BLaER1 (cell line): ENCODE results near the gene SYNE2.
A peak's percentile ranks its signal among the peaks of the same experiment; 100 is the strongest.

Experiments used
- H3K27ac ChIP-seq: shearing (Covaris generic); formaldehyde crosslinking; 2 replicates; pipeline ENCODE4 v1.8.1; 2022
- H3K27me3 ChIP-seq: shearing (Covaris generic); formaldehyde crosslinking; 2 replicates; pipeline ENCODE4 v1.8.1; 2022
- H3K36me3 ChIP-seq: shearing (Covaris generic); formaldehyde crosslinking; 2 replicates; pipeline ENCODE4 v1.8.1; 2022
- H3K4me1 ChIP-seq: shearing (Covaris generic); formaldehyde crosslinking; 2 replicates; pipeline ENCODE4 v1.8.1; 2022
- H3K4me2 ChIP-seq: shearing (Covaris generic); formaldehyde crosslinking; 2 replicates; pipeline ENCODE4 v1.8.1; 2022
- H3K4me3 ChIP-seq: shearing (Covaris generic); formaldehyde crosslinking; 2 replicates; pipeline ENCODE4 v1.8.1; 2022
- H3K9ac ChIP-seq: shearing (Covaris generic); formaldehyde crosslinking; 2 replicates; pipeline ENCODE4 v1.8.1; 2022
- H3K9me3 ChIP-seq: shearing (Covaris generic); formaldehyde crosslinking; 2 replicates; pipeline ENCODE4 v1.8.1; 2022
- H4K20me1 ChIP-seq: shearing (Covaris generic); formaldehyde crosslinking; 2 replicates; pipeline ENCODE4 v1.8.1; 2022
- Cebpa-rat ChIP-seq: shearing (Covaris generic); IDR thresholded peaks from 2 replicates; pipeline ENCODE4 v1.8.1; 2022

Gene SYNE2

DNA sequence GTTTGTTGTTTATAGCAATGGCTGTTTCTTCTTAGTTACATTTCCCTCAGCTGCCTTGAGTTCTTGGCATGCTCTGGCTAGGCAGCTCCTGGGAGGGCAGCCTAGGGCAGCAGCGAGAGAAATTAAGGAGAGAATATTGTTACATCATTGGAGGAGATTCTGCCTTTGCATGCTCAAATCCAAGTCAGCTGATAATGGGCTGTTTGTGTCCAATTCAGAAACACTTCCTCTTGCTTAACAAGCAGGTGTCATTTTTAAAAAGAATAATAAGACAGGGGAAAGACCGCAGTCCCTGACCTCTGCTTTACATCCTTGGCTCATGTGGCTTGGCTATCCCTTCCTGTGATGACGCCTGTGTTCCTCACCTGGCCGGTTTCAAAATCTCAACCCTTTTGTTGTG lies 364.5 kb downstream of the SYNE2 start:
- no peaks in the 10 kb centered on the region for H3K9me3 ChIP-seq
- TF ChIP-seq Cebpa-rat = no peak
- H3K27ac ChIP-seq = 0 out of 2 replicates have a peak overlapping the region, but pooled peaks have one; percentile 1
- H3K27me3 ChIP-seq = no peaks in the 10 kb centered on the region
- H4K20me1 ChIP-seq = no peaks in the 10 kb centered on the region
- H3K36me3 ChIP-seq = peaks cover 60% of the 10 kb centered on the region
- peak overlapping the region; percentile 68 for H3K4me2 ChIP-seq
- peaks cover 56% of the 10 kb centered on the region for H3K4me1 ChIP-seq
- H3K9ac ChIP-seq = peak overlapping the region; percentile 40; the same call in 1 of the 2 replicates
- H3K4me3 ChIP-seq = no peak overlapping the region

DNA sequence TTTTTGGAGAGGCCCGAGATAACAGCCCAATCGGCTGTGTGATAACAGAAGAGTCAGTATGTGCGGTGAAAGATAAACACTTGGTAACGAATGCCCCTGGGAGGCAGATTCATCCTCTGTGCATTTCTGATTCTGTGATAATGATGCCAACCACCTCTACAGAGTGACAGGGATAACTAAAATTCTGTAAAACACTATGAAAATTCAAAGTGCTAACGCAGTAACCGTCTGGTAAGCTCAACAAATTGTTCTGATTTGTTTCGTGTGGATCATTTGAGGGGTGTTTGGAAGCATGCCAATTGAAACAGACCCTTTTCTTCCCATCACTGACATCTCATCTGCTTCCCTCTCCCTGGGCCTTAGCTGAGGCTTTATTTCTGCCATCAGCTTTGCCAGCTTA lies 365.0 kb downstream of the SYNE2 start:
- peak overlapping the region; percentile 68 for H3K4me2 ChIP-seq
- H3K27ac ChIP-seq = 0 out of 2 replicates have a peak overlapping the region, but pooled peaks have one; percentile 1
- no peaks in the 10 kb centered on the region for H4K20me1 ChIP-seq
- H3K36me3 ChIP-seq = peaks cover 54% of the 10 kb centered on the region
- H3K4me3 ChIP-seq = no peak overlapping the region
- H3K9ac ChIP-seq = peak overlapping the region; percentile 40; the same call in 1 of the 2 replicates
- H3K27me3 ChIP-seq = no peaks in the 10 kb centered on the region
- H3K4me1 ChIP-seq = peaks cover 61% of the 10 kb centered on the region
- H3K9me3 ChIP-seq = no peaks in the 10 kb centered on the region
- no peak for TF ChIP-seq Cebpa-rat

- Histone ChIP-seq H3K9ac (no peak overlapping the region), H3K27ac (no peak overlapping the region), H3K4me2 (peak overlapping the region; percentile 68)
Observed at GRCh38 chr14:64218344-64219240, 365.8 kb downstream of the SYNE2 start.

DNA sequence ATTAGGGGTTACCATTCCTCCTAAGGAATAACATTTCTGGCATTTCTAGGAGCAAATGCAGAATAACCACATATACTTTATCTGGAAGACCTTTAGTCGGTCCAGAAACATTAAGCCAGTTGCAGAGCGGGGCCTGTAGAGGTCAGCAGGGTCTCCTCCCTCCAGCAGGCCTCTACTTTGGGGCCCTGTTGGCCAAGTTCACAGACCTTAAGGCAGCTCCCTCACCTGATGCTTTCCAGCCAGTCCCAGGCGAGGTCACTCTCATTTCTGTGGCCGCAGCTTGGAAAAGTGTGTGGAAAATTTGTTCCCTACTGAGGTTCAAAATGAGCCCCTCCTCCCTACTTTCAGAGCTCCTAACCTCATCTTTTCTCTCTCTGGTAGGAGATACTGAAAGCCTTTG lies 367.3 kb downstream of the SYNE2 start:
- Histone ChIP-seq H3K4me2 (peak overlapping the region; percentile 84), H3K4me1 (peaks cover 73% of the 10 kb centered on the region), H3K27ac (peak overlapping the region; percentile 73), H4K20me1 (no peaks in the 10 kb centered on the region), H3K9ac (0 out of 2 replicates have a peak overlapping the region, but pooled peaks have one; percentile 43), H3K9me3 (no peaks in the 10 kb centered on the region), H3K36me3 (peaks cover 51% of the 10 kb centered on the region), H3K27me3 (no peaks in the 10 kb centered on the region), H3K4me3 (no peak overlapping the region)
- no peak for TF ChIP-seq Cebpa-rat

More at GRCh38 chr14:64218344-64219240, 365.8 kb downstream of the SYNE2 start:
- Histone ChIP-seq H3K9me3 (no peaks in the 10 kb centered on the region), H3K36me3 (peaks cover 52% of the 10 kb centered on the region), H3K4me1 (peaks cover 69% of the 10 kb centered on the region), H4K20me1 (no peaks in the 10 kb centered on the region), H3K4me3 (no peak overlapping the region), H3K27me3 (no peaks in the 10 kb centered on the region)
- TF ChIP-seq Cebpa-rat = no peak

- Histone ChIP-seq H3K27me3 (no peaks in the 10 kb centered on the region), H4K20me1 (no peaks in the 10 kb centered on the region), H3K4me3 (no peak overlapping the region), H3K4me2 (peak overlapping the region; percentile 84), H3K9ac (peak overlapping the region; percentile 43; the same call in 1 of the 2 replicates), H3K9me3 (no peaks in the 10 kb centered on the region), H3K36me3 (peaks cover 51% of the 10 kb centered on the region), H3K4me1 (peaks cover 73% of the 10 kb centered on the region), H3K27ac (peak overlapping the region; percentile 73)
- no peak for TF ChIP-seq Cebpa-rat
Observed at GRCh38 chr14:64220466-64220865, 367.7 kb downstream of the SYNE2 start.

DNA sequence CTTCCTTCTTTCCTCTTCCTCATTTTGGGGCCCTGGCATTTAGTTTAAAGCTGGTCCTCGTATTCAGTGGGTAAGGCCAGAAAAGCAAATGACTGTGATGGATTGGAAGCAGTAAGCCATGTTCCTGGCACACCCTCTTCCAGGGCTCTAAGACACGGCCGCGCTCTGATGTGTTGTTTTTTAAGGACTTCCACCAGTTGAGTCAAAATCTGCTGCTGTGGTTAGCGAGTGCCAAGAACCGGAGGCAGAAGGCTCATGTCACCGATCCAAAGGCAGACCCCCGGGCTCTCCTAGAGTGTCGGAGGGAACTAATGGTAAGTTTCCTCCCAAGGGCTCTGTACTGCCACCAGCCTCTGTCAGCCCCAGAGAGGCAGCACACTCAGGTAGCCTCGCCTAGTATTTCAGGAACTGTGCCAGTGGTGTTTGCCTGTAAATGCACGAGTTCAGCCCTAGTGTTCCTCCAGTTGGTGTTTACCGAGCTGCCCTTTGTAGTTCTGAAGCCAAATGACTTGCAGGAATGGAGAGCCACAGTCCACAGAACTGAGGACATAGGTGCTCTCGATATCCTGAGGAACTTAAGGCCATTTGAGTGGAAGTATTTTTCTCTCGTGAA lies 368.7 kb downstream of the SYNE2 start:
- H4K20me1 ChIP-seq = no peaks in the 10 kb centered on the region
- H3K36me3 ChIP-seq = peaks cover 42% of the 10 kb centered on the region
- peaks cover 77% of the 10 kb centered on the region for H3K4me1 ChIP-seq
- no peaks in the 10 kb centered on the region for H3K9me3 ChIP-seq
- TF ChIP-seq Cebpa-rat = no peak
- H3K9ac ChIP-seq = no peak overlapping the region
- no peak overlapping the region for H3K4me3 ChIP-seq
- no peaks in the 10 kb centered on the region for H3K27me3 ChIP-seq
- peak overlapping the region; percentile 84 for H3K4me2 ChIP-seq
- peak overlapping the region; percentile 73 for H3K27ac ChIP-seq

GRCh38 chr14:64225151-64225757 lies 372.4 kb downstream of the SYNE2 start:
- Histone ChIP-seq H3K4me2 (no peak overlapping the region), H4K20me1 (no peaks in the 10 kb centered on the region), H3K9ac (no peak overlapping the region), H3K4me1 (peaks cover 64% of the 10 kb centered on the region), H3K9me3 (no peaks in the 10 kb centered on the region), H3K27ac (peak overlapping the region; percentile 20; the same call in 1 of the 2 replicates), H3K27me3 (no peaks in the 10 kb centered on the region), H3K36me3 (peaks cover 34% of the 10 kb centered on the region), H3K4me3 (no peak overlapping the region)
- no peak for TF ChIP-seq Cebpa-rat

GRCh38 chr14:64227856-64228255 lies 375.1 kb downstream of the SYNE2 start:
- Histone ChIP-seq H3K4me1 (peaks cover 54% of the 10 kb centered on the region), H4K20me1 (no peaks in the 10 kb centered on the region), H3K4me3 (no peak overlapping the region), H3K9ac (no peak overlapping the region), H3K9me3 (no peaks in the 10 kb centered on the region), H3K36me3 (peaks cover 34% of the 10 kb centered on the region), H3K27me3 (no peaks in the 10 kb centered on the region), H3K27ac (no peak overlapping the region), H3K4me2 (peak overlapping the region; percentile 77)
- TF ChIP-seq Cebpa-rat = no peak

- TF ChIP-seq Cebpa-rat = no peak
- Histone ChIP-seq H3K9me3 (no peaks in the 10 kb centered on the region), H4K20me1 (no peaks in the 10 kb centered on the region), H3K4me2 (no peak overlapping the region), H3K4me1 (peaks cover 45% of the 10 kb centered on the region), H3K36me3 (peaks cover 19% of the 10 kb centered on the region), H3K4me3 (no peak overlapping the region), H3K27me3 (no peaks in the 10 kb centered on the region; the same call in 1 of the 2 replicates), H3K27ac (no peak overlapping the region), H3K9ac (no peak overlapping the region)
Observed at GRCh38 chr14:64229489-64229888, 376.7 kb downstream of the SYNE2 start.
